HG03135 (cell line): ENCODE data around the gene LCP2.

ENCODE experiments used
- ATAC-seq: cut with Tn5 transposase; IDR thresholded peaks from one replicate; pipeline ENCODE4 v1.9.1; 2021; ENCODE audit warnings: mild to moderate bottlenecking, moderate library complexity; ENCODE audit not compliant: unreplicated experiment

Gene LCP2

GRCh38 chr5:170276140-170276539 is 21.4 kb downstream of the LCP2 start:
- no peak for ATAC-seq

GRCh38 chr5:170275376-170275994 is 22.1 kb downstream of the LCP2 start:
- no peak for ATAC-seq

GRCh38 chr5:170273968-170274710 is 23.4 kb downstream of the LCP2 start:
- no peak for ATAC-seq

GRCh38 chr5:170270293-170271069 is 27.1 kb downstream of the LCP2 start:
- no peak for ATAC-seq

- ATAC-seq = no peak
These were observed 28.0 kb downstream of the LCP2 start for GRCh38 chr5:170269579-170269978.

- no peak for ATAC-seq
These were observed 28.7 kb downstream of the LCP2 start for GRCh38 chr5:170268884-170269283.

GRCh38 chr5:170268153-170268689 is 29.4 kb downstream of the LCP2 start:
- no peak for ATAC-seq

- peak; percentile 74 for ATAC-seq
These were observed 30.0 kb downstream of the LCP2 start for GRCh38 chr5:170267431-170268152.

- ATAC-seq = no peak
These were observed 30.8 kb downstream of the LCP2 start for GRCh38 chr5:170266570-170267381.

GRCh38 chr5:170265522-170265921 is 32.1 kb downstream of the LCP2 start:
- no peak for ATAC-seq

GRCh38 chr5:170263906-170264305 is 33.7 kb downstream of the LCP2 start:
- ATAC-seq = no peak

- no peak for ATAC-seq
These were observed 35.2 kb downstream of the LCP2 start for GRCh38 chr5:170262061-170263045.

GRCh38 chr5:170261528-170262043 is 36.0 kb downstream of the LCP2 start:
- no peak for ATAC-seq

GRCh38 chr5:170257370-170257769 is 40.2 kb downstream of the LCP2 start:
- no peak for ATAC-seq

GRCh38 chr5:170256571-170256970 is 41.0 kb downstream of the LCP2 start:
- ATAC-seq = no peak

GRCh38 chr5:170254056-170254455 is 43.5 kb downstream of the LCP2 start:
- peak; percentile 88 for ATAC-seq

GRCh38 chr5:170252720-170253350 is 44.7 kb downstream of the LCP2 start:
- no peak for ATAC-seq

GRCh38 chr5:170252109-170252508 is 45.5 kb downstream of the LCP2 start:
- ATAC-seq = no peak
